Memory B cell (primary cell): ENCODE results near the gene DIP2C.

Experiments
- ATAC-seq: fragments of 150-1000 bp; cut with Tn5 transposase; 2 replicates; pipeline ENCODE4 v1.10.0; 2021; ENCODE audit warnings: low read depth, mild to moderate bottlenecking, moderate library complexity
- DNase-seq, 2 donors: peaks; one replicate each; pipeline ENCODE4 v3.0.0; 2022; ENCODE audit warnings: low spot score in 2 of 2
- H3K27ac Mint-ChIP-seq: one replicate; pipeline ENCODE4 v1.8.0; 2022; ENCODE audit warnings: mild to moderate bottlenecking, moderate library complexity, mixed read lengths
- H3K27me3 Mint-ChIP-seq: one replicate; pipeline ENCODE4 v1.8.0; 2022; ENCODE audit warnings: mixed read lengths
- H3K36me3 Mint-ChIP-seq: one replicate; pipeline ENCODE4 v1.8.0; 2022; ENCODE audit warnings: mild to moderate bottlenecking, mixed read lengths
- H3K4me1 Mint-ChIP-seq: one replicate; pipeline ENCODE4 v1.8.0; 2022; ENCODE audit warnings: mixed read lengths
- H3K4me3 Mint-ChIP-seq: one replicate; pipeline ENCODE4 v1.8.0; 2022; ENCODE audit warnings: mild to moderate bottlenecking, moderate library complexity, mixed read lengths
- H3K9me3 Mint-ChIP-seq: one replicate; pipeline ENCODE4 v1.8.0; 2022; ENCODE audit warnings: mixed read lengths

The DIP2C gene

GRCh38 chr10:422241-422640 lies 267.2 kb downstream of the DIP2C start:
- Mint-ChIP-seq H3K27me3 (peaks cover 9% of the 10 kb centered on the region), H3K4me1 (no peaks in the 10 kb centered on the region), H3K36me3 (no peaks in the 10 kb centered on the region), H3K27ac (no peak overlapping the region), H3K9me3 (no peaks in the 10 kb centered on the region), H3K4me3 (no peak overlapping the region)
- ATAC-seq (no peak), DNase-seq (no peak)

DNA sequence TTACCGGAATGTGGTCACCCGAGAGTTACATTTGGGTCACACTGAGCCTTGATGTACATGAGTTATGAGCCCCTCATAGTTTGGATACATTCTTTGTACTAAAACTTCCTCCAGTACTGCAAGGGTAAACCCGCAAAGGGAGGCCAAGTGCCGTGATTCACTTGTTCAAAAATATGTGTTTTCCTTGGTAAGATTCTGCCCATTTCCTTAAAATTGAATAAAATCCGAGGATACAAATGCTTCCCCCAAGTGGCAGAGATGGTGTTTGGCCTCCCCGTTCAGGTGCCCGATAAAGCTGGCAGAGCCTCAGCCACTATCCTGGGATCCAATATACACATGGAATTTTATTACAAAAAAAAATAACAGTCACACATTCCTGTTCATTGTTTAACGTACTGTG lies 268.3 kb downstream of the DIP2C start:
- no peak for ATAC-seq
- H3K27ac Mint-ChIP-seq, result no peak overlapping the region
- DNase-seq, result no peak
- H3K27me3 Mint-ChIP-seq, result peaks cover 6% of the 10 kb centered on the region
- no peaks in the 10 kb centered on the region for H3K4me1 Mint-ChIP-seq
- H3K36me3 Mint-ChIP-seq, result no peaks in the 10 kb centered on the region
- no peak overlapping the region for H3K4me3 Mint-ChIP-seq
- H3K9me3 Mint-ChIP-seq, result no peaks in the 10 kb centered on the region

DNA sequence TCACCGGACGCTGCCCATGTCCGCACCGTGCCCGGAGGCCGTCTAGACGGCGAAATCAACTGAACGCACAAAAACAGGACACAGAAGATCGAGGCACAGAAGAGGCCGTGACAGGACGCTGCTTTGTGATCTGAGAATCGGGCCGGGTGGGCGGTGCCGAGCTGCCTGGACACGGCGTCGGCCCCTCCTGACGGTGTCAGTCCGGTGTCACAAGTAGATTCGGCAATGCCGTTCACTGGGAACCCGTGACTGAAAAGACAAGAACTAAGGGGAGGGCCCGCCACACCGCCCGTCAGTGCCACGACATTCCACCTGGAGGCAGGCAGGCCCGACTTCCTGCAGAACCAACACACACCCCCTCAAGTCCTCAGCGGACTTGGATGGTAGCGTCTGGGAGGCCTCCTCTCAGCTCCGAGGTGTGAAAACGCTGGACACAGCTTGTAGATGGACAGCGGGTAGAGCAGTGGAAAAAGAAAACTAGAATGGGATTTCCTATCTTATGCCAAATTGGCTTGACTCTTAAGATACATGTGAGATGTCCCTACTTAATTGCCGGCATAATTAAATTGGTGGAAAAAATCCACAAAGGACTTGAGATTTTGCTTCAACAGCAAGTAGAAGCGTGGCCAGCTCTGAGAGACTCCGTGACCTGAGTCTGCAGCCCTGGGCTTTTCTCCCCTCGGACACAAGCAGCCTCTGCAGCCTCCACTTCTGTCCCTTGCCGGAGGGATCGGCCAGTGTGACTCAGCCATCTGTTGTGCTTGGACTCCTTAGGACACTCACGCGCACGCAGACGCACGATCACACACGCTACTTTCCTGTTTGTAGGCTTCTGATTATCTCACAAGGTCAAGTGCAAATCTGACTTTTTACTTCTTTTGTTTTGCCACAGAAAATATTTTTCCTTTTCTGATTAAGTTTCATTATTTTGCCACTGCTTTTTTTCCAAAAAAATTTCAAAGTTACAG lies 269.0 kb downstream of the DIP2C start:
- peaks cover 4% of the 10 kb centered on the region for H3K27me3 Mint-ChIP-seq
- no peaks in the 10 kb centered on the region for H3K36me3 Mint-ChIP-seq
- no peaks in the 10 kb centered on the region for H3K4me1 Mint-ChIP-seq
- no peak for ATAC-seq
- H3K9me3 Mint-ChIP-seq, result no peaks in the 10 kb centered on the region
- no peak overlapping the region for H3K4me3 Mint-ChIP-seq
- DNase-seq, result no peak
- no peak overlapping the region for H3K27ac Mint-ChIP-seq

- Mint-ChIP-seq H3K27ac (no peak overlapping the region), H3K4me3 (no peak overlapping the region), H3K36me3 (no peaks in the 10 kb centered on the region), H3K9me3 (no peaks in the 10 kb centered on the region), H3K4me1 (no peaks in the 10 kb centered on the region), H3K27me3 (no peaks in the 10 kb centered on the region)
- DNase-seq (no peak), ATAC-seq (no peak)
Measured at GRCh38 chr10:418894-419293, 270.6 kb downstream of the DIP2C start.

DNA sequence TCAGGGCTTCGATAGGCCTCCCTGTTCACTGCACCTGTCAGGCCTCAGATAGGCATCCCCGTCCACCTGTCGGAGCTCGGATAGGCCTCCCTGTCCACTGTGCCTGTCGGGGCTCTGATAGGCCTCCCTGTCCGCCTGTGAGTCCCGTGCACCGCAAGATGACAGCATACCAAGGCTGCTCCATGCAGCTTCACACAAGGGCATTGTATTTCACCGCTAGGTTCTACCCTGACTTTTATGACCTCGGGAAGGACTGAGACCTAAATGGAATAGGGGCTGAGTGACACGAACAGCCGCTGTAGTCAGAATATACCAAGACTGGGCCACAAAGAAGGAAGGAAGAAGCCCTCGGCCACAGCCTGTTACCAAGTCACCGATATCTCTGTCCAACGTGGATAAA lies 271.2 kb downstream of the DIP2C start:
- peaks cover 3% of the 10 kb centered on the region for H3K36me3 Mint-ChIP-seq
- no peak overlapping the region for H3K27ac Mint-ChIP-seq
- H3K27me3 Mint-ChIP-seq, result peaks cover 3% of the 10 kb centered on the region
- H3K4me1 Mint-ChIP-seq, result peaks cover 2% of the 10 kb centered on the region
- ATAC-seq, result no peak
- H3K4me3 Mint-ChIP-seq, result no peak overlapping the region
- DNase-seq, result no peak
- H3K9me3 Mint-ChIP-seq, result no peaks in the 10 kb centered on the region

DNA sequence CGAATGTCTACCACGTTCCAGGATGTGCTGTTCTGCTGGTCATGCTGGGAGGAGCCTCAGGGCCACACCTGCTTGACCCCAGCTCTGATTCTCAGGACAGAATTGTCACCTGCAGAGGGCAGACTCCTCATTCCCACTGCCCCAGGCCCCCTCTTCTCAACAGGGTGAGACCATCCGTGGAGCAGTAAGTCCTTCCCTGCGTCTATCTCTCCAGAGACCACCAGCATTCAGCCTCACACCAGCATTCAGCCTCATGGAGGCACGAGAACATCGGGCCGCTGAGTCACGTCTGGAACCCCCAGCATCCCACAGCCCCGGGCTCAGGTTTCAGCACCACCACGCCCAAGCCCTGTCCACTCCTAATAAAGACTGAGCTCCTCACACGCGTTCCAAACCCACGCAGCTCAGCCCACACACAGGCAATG lies 273.4 kb downstream of the DIP2C start:
- H3K27me3 Mint-ChIP-seq, result peaks cover 3% of the 10 kb centered on the region
- peaks cover 6% of the 10 kb centered on the region for H3K4me1 Mint-ChIP-seq
- H3K4me3 Mint-ChIP-seq, result no peak overlapping the region
- no peaks in the 10 kb centered on the region for H3K9me3 Mint-ChIP-seq
- H3K27ac Mint-ChIP-seq, result no peak overlapping the region
- H3K36me3 Mint-ChIP-seq, result peaks cover 3% of the 10 kb centered on the region
- ATAC-seq (no peak), DNase-seq (no peak)

DNA sequence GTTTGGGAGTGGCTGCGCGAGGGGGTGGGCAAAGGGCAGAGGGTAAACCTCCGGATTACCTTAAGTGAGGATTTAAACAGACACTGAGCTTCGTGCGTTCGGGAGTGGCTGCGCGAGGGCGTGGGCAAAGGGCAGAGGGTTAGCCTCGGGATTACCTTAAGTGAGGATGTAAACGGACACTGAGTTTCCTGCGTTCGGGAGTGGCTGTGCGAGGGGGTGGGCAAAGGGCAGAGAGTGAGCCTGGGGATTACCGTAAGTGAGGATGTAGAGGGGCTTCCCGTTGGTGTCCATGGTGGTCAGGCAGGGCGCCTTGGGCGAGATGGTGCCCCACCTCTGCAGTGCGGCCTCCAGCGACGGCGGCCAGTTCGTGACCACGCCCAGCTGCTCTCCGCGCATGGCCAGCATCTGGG lies 275.8 kb downstream of the DIP2C start:
- no peak for ATAC-seq
- DNase-seq, result no peak
- Mint-ChIP-seq H3K27me3 (peaks cover 5% of the 10 kb centered on the region), H3K36me3 (peaks cover 5% of the 10 kb centered on the region), H3K4me1 (peaks cover 6% of the 10 kb centered on the region), H3K9me3 (no peaks in the 10 kb centered on the region), H3K4me3 (no peak overlapping the region), H3K27ac (no peak overlapping the region)

GRCh38 chr10:412109-412508 lies 277.4 kb downstream of the DIP2C start:
- Mint-ChIP-seq H3K4me1 (peaks cover 6% of the 10 kb centered on the region), H3K27ac (no peak overlapping the region), H3K4me3 (no peak overlapping the region), H3K9me3 (no peaks in the 10 kb centered on the region), H3K27me3 (peaks cover 5% of the 10 kb centered on the region), H3K36me3 (peaks cover 5% of the 10 kb centered on the region)
- ATAC-seq, result peak; percentile 56
- DNase-seq, result no peak

GRCh38 chr10:411603-412002 lies 277.9 kb downstream of the DIP2C start:
- no peak overlapping the region for H3K4me3 Mint-ChIP-seq
- peaks cover 6% of the 10 kb centered on the region for H3K4me1 Mint-ChIP-seq
- DNase-seq, result no peak
- no peak overlapping the region for H3K27ac Mint-ChIP-seq
- peaks cover 5% of the 10 kb centered on the region for H3K36me3 Mint-ChIP-seq
- H3K27me3 Mint-ChIP-seq, result peaks cover 5% of the 10 kb centered on the region
- no peaks in the 10 kb centered on the region for H3K9me3 Mint-ChIP-seq
- no peak for ATAC-seq

DNA sequence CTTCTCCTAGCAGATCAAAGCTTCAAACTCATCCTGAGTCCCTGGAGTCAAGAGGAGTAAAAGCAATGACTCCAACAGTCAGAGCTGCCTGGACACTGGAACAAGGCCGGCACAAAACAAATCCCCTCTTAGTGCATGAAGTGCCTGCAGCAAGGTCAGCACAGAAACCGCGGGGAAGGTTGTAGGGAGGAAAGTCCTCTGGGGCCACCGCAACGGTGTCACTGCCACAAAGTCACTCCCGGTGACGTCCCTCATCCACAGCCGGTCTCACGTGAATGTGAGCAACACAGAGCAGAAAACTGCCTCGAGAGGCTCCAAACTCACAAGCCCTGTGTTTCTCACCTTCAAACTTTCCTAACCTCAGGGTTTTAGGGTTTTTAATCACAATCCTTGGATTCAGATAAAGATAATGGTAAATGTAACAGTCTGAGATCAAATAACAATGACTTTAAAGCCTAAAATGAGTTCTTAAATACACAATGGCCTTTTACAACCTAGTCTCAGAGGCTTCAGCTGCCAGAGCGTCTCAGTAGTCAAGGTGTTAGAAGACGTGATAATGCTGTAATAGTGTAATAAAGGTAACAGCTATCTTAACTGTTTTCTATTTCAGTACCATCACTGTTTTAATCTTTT lies 279.9 kb downstream of the DIP2C start:
- ATAC-seq (no peak), DNase-seq (no peak)
- no peak overlapping the region for H3K27ac Mint-ChIP-seq
- no peak overlapping the region for H3K4me3 Mint-ChIP-seq
- H3K27me3 Mint-ChIP-seq, result peaks cover 5% of the 10 kb centered on the region
- no peaks in the 10 kb centered on the region for H3K9me3 Mint-ChIP-seq
- H3K4me1 Mint-ChIP-seq, result peaks cover 6% of the 10 kb centered on the region
- peaks cover 5% of the 10 kb centered on the region for H3K36me3 Mint-ChIP-seq

DNA sequence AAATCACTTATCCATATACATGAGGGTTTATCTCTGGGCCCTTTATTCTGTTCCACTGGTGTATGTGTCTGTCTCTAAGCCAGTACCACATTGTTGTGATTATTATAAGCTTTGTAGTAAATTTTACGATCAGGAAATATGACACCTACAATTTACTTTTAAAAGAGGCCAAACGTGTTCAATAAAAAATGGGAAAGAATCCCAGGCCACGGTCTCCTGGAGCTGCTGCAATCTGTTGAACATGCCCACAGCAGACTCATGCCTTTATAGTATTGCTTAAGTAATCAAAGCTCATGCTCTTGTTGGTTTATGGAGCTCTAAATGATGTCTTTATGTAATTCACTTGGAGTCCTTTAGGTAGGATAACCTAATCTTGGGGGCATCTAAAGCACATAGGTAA lies 281.2 kb downstream of the DIP2C start:
- no peak overlapping the region for H3K27ac Mint-ChIP-seq
- DNase-seq (no peak), ATAC-seq (no peak)
- no peaks in the 10 kb centered on the region for H3K9me3 Mint-ChIP-seq
- peaks cover 2% of the 10 kb centered on the region for H3K36me3 Mint-ChIP-seq
- peaks cover 2% of the 10 kb centered on the region for H3K27me3 Mint-ChIP-seq
- H3K4me1 Mint-ChIP-seq, result peaks cover 3% of the 10 kb centered on the region
- no peak overlapping the region for H3K4me3 Mint-ChIP-seq

GRCh38 chr10:406976-407375 lies 282.5 kb downstream of the DIP2C start:
- Mint-ChIP-seq H3K9me3 (no peaks in the 10 kb centered on the region), H3K4me1 (peaks cover under 1% of the 10 kb centered on the region), H3K27ac (peak overlapping the region; percentile 32), H3K4me3 (no peak overlapping the region), H3K27me3 (peaks cover 2% of the 10 kb centered on the region), H3K36me3 (peaks cover 2% of the 10 kb centered on the region)
- ATAC-seq (no peak), DNase-seq (no peak)

DNA sequence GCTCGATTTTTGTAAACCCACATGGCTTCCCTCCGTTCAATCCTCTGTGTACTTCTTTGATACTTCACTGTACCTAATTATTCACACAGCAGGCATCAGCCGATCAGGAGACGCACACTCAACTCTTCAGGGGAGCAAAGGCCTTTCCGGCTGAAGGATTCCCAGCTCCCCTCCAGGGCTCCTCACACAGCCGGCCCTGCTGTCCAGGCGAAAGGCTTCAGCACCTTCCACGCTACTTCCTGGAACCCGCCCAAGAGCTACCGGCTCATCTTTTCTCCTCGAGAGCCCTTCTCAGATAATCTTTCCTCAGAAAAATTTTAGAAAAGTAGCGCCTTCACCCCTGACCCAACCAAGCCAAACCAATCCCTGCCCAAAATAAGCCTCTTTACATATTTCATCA lies 283.8 kb downstream of the DIP2C start:
- H3K4me1 Mint-ChIP-seq, result no peaks in the 10 kb centered on the region
- H3K4me3 Mint-ChIP-seq, result no peak overlapping the region
- no peak for DNase-seq
- H3K36me3 Mint-ChIP-seq, result peaks cover 2% of the 10 kb centered on the region
- no peak overlapping the region for H3K27ac Mint-ChIP-seq
- ATAC-seq, result no peak
- H3K9me3 Mint-ChIP-seq, result no peaks in the 10 kb centered on the region
- H3K27me3 Mint-ChIP-seq, result peaks cover 2% of the 10 kb centered on the region

- no peak overlapping the region for H3K27ac Mint-ChIP-seq
- ATAC-seq (no peak), DNase-seq (no peak)
- peaks cover 2% of the 10 kb centered on the region for H3K27me3 Mint-ChIP-seq
- H3K9me3 Mint-ChIP-seq, result no peaks in the 10 kb centered on the region
- H3K36me3 Mint-ChIP-seq, result peaks cover 2% of the 10 kb centered on the region
- H3K4me1 Mint-ChIP-seq, result no peaks in the 10 kb centered on the region
- H3K4me3 Mint-ChIP-seq, result no peak overlapping the region
Measured at GRCh38 chr10:404991-405390, 284.5 kb downstream of the DIP2C start.
